NCI-H1092 treated with DMSO at 0.1 percent for 48 hours (cell line): ENCODE results near the gene RTL1.

Source experiments
- DNase-seq: peaks from one replicate; lab custom pipeline; 2025; lab: John Stamatoyannopoulos, UW

RTL1 gene

DNA sequence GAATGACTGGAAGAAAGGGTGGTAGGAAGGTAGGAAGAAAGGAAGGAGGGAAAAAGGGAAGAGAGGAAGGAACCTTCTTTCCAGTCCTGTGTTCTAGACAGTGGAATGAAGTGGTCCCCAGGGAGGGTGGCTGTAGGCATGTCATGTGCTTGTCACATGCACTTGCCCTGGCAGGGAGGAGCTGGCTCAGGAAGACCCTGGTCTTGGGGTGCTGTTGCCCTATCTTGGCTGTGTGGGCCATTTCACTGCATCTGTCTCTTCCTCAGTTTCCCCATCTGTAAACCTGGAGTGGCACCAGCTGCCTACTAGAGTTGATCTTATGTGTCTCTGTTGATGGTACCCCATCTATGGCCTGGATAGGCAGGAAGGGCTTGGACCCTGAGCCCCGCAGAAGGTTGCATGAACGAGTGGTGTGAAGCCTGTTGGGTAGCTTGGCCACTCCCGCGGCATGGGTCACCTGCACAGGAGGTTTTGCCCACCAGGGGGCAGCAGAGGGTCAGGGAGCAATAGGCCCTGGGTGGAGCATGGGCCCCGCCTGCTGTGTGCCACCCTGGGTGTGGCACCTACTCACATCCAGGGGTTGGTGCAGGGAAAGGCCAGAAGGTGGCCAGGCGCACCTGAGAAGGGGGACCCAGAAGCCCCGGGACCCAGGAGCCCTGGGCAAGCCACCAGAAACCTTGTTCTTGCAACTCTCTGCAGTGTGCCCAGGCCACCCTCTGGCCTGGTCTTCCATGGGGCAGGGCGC is 52.5 kb downstream of the RTL1 start:
- DNase-seq: peak; percentile 25

DNA sequence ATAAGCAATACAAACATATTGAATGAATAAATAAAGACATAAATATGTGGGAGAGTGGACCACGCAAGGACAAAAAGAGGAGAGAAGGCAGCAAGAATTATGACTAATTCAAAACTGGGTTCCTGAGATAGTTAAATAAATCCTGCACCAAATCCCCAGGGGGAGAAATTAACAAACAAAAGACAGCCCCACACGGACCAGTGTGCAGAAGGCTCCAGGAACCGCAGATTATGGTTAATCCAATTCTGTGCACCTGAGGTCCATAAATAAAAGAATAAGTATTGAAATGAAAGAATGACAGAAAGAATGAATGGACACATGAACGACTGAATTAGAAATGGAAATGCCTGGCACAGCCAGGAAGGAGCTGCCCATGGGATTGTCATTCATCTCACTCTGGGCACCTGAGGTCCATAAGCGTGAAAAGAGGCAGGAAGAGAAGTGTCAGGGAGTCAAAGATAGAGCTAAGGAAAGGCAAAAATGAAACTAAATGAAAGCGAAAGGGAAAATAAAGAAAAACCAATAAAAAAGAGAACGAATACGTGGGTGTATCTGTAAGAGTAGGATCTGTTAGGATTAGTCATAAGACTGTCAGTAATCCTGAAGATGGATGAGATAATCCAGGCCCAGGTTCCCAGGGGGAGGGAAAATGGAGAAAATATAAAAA is 54.3 kb downstream of the RTL1 start:
- DNase-seq: no peak

DNA sequence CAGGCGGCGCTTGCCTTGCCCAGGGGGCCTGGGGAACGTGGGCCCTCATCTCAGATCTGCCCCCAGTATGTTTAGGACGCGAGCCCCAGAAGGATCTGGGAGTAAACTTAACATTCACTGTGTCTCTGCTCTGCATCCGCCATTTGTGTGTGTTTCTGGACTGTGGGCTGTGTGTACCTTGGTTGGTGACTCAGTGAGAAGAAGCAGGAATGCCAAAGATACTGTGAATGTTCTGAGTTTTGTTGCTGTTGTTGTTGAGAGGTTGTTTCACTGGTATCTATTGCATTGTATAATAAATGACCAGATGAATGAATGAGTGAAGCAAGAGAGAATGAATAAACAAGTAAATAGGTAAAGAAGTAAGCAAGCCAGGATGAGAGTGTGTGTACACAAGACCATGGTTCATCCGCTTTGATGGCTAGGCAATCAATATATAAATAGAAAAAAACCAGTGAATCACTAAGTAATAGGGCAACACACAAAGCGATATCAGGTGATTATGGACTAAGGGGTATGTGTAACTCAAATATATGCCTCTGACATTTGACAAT is 57.1 kb downstream of the RTL1 start:
- no peak for DNase-seq

DNA sequence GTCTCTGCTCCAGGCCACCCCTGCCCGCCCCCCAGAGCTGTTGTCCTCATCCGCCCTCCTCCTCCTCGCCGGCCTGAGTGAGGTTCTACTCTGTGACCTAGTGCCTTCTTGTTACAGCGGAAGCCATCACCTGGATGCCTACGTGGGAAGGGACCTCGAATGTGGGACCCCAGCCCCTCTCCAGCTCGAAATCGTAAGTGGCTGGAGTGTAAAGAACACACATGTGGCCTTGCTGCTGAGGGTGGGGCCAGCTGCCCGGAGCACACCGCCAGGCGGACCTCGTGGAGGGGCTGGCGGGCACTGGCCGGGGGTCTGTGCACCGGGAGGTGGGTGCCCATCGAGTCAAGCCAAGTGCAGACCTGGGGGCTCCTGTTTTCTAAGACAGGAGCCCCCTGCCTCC is 58.2 kb downstream of the RTL1 start:
- no peak for DNase-seq

DNA sequence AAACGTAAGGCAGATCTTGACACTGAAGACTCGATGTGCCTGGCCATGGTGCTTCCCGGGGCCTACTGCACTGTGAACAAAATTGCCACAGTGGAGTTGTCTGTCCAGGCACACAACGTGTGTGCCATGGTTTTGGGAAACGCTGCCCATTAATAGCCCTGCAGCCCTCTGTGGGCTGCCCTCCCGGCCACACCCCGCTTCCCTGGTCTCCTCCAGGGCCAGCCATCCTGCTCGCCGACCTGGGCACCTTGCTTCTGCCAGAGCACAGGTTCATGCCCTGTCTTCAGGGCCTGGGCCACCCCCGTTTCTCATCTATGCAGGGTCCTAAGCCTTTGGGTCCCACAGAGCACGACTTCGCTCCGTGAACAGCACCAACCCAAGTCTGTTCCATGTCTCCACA is 58.7 kb downstream of the RTL1 start:
- no peak for DNase-seq

DNA sequence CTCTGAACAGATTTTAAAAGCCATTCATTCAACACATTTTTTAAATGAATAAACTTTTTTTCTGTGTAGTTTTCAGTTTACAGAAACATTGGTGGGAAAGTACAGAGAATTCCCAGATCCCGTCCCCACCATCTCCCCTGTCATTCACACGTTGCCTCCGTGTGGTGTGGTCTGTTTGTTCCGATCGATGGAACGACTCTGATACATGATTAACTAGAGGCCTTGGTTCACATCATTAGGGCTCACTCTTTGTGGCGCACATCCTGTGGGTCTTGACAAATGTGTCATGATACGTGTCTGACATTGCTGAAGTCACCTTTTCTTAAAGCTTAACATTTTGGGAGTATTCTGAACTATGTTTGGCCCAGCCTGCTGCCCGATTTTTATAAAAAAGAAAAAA is 59.1 kb downstream of the RTL1 start:
- no peak for DNase-seq

DNA sequence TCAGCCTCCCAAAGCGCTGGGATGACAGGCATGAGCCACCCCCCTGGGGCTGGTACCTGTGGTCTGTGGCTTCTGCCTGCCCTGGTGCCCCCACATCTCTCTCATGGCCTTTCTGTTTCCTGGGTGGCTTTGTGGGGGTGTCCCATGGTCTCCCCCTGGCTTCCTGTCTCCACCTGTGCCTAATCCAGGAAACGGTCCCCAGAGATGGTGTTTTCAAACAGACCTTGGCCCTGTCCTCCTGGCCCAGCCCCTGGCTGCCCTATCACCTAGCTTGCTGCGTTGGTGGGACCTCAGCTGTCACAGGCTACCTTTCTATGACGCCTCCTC is 59.5 kb downstream of the RTL1 start:
- DNase-seq: no peak

DNA sequence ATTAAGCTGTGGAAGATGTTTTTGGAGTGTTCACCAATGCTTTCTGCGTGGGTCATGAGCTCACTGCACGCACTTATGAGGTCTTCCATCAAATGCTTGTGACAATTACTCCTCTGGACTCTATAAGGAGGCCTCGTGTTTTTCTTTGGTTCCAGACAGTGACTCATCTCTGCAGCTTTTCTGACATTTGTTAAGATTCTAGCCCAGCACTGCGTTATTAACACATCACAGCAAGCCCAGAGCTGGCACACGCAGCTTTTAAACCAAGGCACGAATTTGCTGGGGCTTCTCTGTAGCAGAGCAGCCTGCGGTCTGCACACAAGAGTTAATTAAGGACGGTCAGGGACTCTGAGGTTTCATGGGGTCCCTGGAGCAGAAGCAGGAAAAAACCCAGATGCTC is 60.7 kb downstream of the RTL1 start:
- peak; percentile 5 for DNase-seq

DNA sequence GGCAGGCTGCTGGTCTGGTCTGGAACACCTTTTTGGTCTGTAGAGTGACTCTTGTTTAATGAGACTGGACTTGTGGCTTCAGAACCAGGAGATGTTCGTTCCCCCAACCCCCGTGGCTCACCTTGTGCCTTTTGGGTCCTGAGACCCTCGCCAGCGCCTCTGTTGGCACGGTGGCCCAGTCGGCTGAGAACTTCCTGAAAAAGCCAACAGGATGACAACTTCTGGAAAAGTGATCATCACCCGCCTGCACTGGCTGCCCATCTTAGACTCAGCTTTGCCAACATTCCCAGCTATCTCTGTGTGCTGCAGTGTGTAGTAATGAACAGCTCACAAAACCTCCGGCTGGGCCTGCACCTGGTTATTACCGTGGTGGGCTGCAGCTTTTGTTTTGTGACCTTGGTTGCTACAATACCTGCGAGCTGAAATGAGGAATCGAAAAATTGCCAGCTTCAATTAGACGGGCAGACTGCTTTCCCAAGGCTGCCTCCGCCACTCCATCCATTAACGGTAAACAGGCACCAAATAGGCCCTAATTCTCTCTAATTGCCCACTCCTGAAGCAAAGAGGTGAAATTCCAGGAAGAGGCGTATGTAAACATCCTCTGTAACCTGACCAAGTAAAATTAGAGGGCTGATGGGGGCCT is 61.6 kb downstream of the RTL1 start:
- DNase-seq: peak; percentile 78

DNA sequence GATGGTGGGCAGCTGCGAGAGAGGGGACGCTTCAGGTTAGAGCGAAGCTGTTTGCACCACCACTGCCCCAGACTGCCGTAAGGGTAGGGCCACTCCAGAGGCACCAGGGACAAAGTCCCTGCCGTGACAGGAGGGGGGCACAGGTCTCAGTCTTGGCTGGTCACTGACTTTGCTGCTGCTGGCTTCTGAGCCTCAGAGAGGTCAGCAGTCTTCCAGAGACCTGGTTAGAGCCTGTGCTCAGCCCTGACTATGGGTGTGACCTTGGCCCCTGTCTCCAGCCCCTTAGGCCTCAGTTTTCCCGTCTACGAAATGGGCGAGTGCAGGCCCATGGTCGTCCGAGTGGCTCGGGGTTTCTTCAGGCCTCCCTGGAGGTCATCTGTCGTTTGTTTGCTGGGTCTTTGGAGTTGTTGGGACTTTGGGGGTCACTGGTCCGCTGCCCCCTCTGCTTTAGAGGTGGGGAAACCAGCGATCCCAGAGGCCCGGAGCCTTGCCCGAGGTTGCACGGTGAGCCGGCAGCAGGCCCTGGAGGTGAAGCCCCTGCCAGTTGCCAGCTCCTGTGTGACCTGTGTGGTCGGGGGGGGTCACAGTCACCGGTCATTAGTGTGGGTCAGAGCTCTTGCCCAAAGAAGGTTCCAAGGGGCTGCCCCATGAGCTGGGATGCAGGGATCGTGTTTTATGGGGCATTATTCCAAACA is 62.3 kb downstream of the RTL1 start:
- no peak for DNase-seq

DNA sequence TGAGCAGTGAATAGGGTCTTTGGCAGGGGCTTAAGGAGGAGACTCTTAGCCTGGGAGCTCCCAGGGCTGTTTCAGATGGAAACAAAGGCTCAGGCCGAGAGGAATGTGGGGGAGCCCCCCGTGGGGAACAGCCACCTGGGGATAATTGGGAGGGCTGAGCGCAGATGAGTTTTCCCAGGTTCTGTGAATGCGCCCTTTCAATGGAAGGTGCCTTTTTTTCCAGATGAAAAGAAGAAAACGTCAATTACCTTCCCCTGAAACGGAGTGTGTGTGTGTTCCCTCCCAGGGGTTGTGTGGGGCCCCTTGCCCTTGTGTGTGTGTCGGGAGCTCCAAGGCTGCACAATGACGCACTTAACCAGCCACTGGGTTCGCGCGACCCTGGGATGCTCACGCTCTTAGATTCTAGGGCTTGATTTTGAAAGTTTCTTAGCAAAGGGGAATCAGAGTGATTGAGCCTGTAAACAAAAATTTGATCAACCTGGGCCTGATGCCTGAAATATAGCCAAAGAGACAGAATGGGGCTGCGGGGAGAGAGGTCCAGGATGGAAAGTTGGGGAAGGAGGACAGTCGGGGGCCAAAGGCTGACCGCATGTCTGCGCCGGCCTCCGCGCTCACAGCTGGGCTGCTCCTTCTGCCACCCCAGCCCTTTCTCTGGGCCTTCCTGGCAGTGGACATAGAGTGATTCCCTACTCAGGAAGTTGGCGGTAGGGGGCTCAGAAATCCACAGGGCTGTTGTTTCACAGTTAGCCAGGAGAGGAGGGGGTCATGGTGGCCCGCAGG is 63.0 kb downstream of the RTL1 start:
- DNase-seq: no peak

DNA sequence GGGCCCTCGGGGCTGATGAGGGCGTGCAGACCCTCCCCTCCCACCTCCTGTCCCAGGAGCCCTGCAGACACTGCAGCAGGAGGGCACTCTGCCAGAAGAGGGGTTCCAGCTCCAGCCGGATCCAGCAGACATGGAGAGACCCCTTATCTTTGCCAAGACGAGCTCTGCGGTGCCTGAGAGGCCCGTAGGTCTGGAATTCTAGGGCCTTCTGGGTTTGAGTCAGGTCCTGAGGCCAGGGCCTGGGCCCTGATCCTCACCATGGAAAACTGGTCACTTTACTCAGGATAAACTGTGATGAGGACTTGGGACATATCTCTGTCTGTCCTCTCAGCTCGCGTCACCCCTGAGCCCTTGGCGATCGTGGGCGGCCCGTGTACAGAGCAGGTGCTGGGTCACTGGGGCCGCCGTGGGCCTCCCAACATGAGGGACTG is 63.8 kb downstream of the RTL1 start:
- DNase-seq: no peak

DNA sequence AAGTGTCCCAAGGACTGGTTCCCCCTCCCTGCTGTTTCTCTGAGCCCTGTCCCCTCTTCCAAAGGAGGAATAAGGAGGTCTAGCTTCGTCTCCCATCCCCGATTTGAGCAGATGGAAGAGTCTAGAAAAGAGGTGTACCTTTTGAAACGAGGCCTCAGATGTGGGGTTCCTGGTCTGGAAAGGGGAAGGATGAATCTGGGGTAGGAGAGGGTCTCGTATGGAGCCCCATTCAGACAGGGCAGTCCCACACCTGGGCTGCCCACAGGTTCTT is 64.3 kb downstream of the RTL1 start:
- DNase-seq: no peak

DNA sequence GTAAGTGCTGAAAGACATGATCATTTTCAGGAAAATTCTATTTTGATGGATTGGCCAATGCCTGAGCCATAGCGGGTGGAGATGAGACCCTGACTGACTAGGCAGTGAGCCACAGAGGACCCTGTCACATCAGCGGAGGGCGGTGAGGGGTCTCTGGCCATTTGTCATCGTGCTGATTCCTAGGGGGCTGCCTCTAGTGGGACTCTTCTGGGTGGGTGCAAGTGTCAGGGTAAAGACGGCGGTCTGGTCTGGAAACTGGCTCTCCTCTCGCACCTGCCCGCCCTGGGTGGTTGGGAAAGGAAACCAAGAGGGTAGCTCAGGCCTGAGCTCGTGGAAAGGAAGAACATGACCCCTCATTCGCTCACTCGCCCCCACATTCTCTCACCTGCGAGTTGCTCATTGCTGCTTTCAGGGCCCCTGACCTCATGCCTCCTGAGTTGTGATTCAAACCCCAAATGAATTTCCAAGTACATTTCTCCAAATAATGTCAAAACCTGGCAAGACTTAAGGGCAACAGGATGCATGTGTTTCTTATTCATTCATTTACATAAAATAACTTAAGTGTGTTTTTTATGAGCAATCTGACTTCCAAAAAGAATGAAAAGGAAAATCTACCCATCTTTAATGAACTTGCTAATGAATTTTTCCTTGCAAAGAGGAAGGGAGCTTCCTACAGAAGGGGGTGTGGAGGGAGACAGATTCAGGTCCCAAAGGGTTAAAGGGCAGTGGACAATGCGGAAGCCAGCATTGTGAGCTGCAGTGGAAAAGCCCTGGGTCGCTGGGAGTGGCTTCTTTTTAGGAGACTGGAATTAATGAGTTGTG is 64.8 kb downstream of the RTL1 start:
- DNase-seq: no peak

DNA sequence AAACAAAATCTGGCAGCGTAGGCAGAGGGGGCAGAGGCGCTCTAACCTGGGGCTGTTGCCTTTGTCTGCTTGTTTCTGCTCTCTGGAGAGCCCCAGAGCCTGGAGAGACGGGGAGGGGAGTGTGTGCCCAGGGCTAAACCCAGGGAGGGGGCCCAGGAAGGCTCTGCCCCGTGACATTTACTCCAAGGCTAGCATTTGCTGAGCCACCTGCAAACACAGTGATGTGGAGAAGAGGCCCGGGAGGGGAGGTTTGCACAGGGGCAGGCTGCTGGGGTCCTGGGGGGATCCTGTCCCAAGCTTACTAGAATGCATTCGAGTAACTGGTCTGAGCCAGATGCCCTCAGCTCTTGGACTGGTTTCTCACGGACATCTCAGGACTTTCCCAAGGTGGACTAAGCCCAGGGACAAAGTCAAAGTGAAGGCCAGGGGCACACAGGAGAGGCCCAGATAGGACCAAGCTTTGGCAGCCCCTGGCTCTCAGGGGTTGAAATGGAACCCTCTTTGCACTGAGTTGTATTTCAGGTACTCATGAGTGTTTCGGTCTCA is 65.6 kb downstream of the RTL1 start:
- no peak for DNase-seq

DNA sequence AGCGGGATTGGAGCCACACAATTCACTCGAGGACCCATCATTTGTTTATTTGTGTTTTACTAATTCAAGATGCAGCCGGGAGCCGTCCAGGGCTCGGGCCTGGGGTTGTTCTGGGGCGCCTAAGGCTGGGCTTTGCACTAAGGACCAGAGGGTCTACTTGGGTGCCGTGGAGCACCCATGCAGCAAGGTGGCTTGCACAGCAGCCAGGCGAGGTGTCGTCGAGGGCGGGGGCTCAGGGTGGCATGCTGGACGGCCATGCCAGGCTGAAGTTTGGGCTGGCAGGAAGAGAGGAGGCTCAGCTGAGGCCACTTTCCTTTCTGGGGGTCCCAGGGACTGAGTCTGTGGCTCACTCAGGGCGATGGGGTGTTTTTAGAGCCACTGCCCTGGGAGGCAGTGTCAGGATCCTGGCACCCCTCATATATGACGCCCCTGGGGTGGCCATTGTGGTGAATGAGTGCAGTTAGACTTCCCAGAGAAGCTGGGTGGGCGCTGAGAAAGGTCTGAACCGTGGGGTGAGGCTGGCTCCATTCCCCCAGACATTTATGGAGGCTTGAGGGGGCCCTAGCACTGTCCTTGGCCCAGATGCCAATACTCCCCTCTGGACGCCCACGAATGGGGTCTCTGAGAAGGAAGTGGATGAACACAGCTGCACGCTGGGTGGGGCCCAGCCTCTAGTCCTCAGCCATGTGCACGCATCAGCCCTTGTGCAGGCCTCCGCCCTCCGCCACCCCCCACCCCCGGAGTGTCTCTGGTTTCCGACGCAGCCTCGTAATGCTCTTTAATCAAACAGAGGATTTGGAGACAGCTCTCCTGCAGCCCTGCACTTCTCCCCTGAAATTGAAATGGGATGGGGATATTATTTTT is 66.3 kb downstream of the RTL1 start:
- DNase-seq: no peak

DNA sequence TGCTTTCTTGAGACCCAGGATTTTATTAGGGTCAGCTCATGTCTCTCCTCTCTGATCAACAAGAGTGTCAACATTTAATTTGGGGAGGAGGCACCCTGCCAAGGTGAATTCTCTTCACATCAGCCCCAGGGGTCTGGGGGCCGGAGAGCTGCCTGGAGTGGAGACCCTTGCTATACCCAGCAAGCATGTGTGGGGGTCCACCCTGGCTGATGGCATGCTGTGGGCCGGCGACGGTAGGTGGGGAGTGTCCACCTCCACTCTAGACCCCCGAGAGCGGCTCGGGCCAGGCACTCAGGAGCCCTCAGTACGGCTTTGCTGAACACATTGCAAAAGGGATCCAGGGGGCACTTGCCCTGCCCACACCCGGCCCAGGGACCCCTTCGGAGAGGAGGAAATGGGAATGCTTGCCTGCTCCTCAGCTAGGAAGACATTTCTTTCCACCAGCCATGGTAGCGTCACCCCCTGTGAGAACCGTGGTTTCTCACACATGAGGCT is 67.2 kb downstream of the RTL1 start:
- no peak for DNase-seq

DNA sequence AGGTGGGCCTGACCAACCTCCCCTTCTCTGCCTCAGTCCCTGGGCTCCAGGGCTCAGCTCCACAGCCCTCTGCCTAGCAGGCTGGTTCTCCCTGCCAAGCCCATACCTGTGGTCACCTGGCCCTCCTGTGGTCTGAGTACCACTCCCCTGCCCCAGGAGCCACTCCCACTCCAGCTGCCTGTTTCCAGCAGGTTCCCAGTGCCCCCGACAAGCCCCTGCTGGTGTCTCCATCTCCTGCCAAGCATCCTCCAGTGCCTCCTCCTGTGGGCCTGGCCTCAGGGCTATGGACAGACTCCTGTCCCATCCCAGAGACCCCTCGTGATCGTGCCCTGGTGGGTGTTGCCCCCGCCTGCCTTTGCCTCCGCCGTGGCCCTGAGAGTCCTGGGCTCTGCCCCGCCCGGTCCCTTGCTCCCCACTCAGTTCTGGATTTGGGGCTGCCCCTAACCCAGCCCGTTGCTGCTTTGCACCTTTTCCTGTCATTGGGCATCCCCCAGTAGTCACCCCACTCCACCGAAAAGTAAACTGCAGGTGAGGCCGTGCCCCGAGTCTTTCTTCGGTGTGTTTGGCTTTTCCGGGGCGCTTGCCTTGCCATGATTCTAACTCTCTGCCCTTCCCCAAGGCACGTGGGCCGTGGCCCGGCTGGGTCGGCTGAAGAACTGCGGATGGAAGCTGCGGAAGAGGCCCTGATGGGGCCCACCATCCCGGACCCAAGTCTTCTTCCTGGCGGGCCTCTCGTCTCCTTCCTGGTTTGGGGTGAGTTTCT is 67.8 kb downstream of the RTL1 start:
- DNase-seq: no peak
